Measurements from ENCODE around the gene RFX1. TPM values are rescaled to one million over a fixed set of nuclear protein-coding genes. Genes with fewer than 3 reads are reported as not detected.

The RFX1 gene
- total RNA-seq, 2 donors from 2014 or later = 17.1 to 24.3 TPM

DNA sequence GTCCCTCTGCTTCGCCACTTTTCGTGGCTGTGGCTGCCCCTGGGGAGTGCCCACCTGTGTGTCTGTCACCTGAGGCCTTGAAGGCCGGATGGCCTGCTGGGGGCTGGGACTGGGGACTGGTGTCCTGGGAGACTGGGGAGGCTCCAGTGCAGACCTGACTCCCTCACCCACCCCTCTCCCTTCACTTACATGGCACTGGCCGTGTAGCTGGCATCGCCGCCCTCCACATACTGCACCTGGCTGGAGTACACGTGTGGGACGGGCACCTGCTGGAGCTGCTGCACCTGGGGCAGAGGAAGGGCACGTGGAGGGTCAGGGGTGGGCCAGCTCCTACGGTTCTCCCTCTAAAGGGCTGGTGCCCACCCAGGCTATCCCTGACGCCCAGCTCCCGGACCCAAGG, 28.3 kb downstream of the RFX1 start:
- Mint-ChIP-seq H3K4me1 (peaks cover 10% of the 10 kb centered on the region), H3K27me3 (ENCODE audit: insufficient read depth) (no peaks in the 10 kb centered on the region), H3K4me3 (peak overlapping the region; percentile 45), H3K36me3 (ENCODE audit: low read depth) (peaks cover 37% of the 10 kb centered on the region), H3K9me3 (no peaks in the 10 kb centered on the region), H3K27ac (peak overlapping the region; percentile 75)
- Histone ChIP-seq H3K27me3 (ENCODE audit: control insufficient read depth, insufficient read depth, low read length, poor library complexity, severe bottlenecking) (no peaks in the 10 kb centered on the region), H3K9me3 (ENCODE audit: control insufficient read depth, low read length) (no peaks in the 10 kb centered on the region), H3K36me3 (ENCODE audit: control insufficient read depth, insufficient read depth, low read length) (peaks cover 11% of the 10 kb centered on the region), H3K4me3 (ENCODE audit: low read length) (no peak overlapping the region), H3K27ac (ENCODE audit: low read depth, low read length) (no peak overlapping the region), H3K9ac (ENCODE audit: extremely low read depth, low read length, poor library complexity, severe bottlenecking) (no peak overlapping the region), H3K4me1 (ENCODE audit: control insufficient read depth, insufficient read depth, low read length) (no peaks in the 10 kb centered on the region)
- WGBS, 2 experiments (ENCODE audit: insufficient coverage in 1 of 2, insufficient read length in 1 of 2) = 86 to 94% methylated on average over 9 to 12 of the region's 12 CpGs
- TF ChIP-seq, protein P1, sequence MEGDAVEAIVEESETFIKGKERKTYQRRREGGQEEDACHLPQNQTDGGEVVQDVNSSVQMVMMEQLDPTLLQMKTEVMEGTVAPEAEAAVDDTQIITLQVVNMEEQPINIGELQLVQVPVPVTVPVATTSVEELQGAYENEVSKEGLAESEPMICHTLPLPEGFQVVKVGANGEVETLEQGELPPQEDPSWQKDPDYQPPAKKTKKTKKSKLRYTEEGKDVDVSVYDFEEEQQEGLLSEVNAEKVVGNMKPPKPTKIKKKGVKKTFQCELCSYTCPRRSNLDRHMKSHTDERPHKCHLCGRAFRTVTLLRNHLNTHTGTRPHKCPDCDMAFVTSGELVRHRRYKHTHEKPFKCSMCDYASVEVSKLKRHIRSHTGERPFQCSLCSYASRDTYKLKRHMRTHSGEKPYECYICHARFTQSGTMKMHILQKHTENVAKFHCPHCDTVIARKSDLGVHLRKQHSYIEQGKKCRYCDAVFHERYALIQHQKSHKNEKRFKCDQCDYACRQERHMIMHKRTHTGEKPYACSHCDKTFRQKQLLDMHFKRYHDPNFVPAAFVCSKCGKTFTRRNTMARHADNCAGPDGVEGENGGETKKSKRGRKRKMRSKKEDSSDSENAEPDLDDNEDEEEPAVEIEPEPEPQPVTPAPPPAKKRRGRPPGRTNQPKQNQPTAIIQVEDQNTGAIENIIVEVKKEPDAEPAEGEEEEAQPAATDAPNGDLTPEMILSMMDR (conservative IDR thresholded peaks at IDR 0.05) = no peak
- no peak for DNase-seq

DNA sequence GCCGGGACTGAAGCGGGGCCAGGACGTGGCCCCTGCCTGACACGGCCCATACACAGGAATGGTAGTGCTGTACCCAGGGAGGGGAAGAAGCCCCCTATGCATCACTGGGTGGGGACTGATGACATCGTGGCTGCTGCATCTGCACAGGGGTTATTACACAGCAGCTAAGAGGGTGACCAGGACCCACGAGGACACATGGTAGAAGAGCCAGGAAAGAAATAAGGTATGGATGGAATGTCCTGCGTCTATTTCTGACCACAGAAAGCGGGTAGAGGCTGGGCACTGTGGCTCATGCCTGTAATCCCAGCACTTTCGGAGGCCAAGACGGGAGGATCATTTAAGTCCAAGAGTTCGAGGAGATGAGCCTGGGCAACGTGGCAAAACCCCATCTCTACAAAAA, 29.7 kb downstream of the RFX1 start:
- Histone ChIP-seq H3K4me1 (ENCODE audit: control insufficient read depth, insufficient read depth, low read length) (no peaks in the 10 kb centered on the region), H3K27me3 (ENCODE audit: control insufficient read depth, insufficient read depth, low read length, poor library complexity, severe bottlenecking) (no peaks in the 10 kb centered on the region), H3K36me3 (ENCODE audit: control insufficient read depth, insufficient read depth, low read length) (peaks cover 15% of the 10 kb centered on the region), H3K9me3 (ENCODE audit: control insufficient read depth, low read length) (no peaks in the 10 kb centered on the region), H3K4me3 (ENCODE audit: low read length) (no peak overlapping the region), H3K9ac (ENCODE audit: extremely low read depth, low read length, poor library complexity, severe bottlenecking) (no peak overlapping the region), H3K27ac (ENCODE audit: low read depth, low read length) (no peak overlapping the region)
- TF ChIP-seq, protein P1 (conservative IDR thresholded peaks at IDR 0.05) = no peak
- Mint-ChIP-seq H3K9me3 (no peaks in the 10 kb centered on the region), H3K4me1 (peaks cover 10% of the 10 kb centered on the region), H3K27me3 (ENCODE audit: insufficient read depth) (no peaks in the 10 kb centered on the region), H3K27ac (no peak overlapping the region), H3K36me3 (ENCODE audit: low read depth) (peaks cover 39% of the 10 kb centered on the region), H3K4me3 (no peak overlapping the region)
- DNase-seq = no peak
- 91 to 95% methylated on average over 9 to 12 of the region's 12 CpGs for WGBS, 2 experiments (ENCODE audit: insufficient coverage in 1 of 2, insufficient read length in 1 of 2)

DNA sequence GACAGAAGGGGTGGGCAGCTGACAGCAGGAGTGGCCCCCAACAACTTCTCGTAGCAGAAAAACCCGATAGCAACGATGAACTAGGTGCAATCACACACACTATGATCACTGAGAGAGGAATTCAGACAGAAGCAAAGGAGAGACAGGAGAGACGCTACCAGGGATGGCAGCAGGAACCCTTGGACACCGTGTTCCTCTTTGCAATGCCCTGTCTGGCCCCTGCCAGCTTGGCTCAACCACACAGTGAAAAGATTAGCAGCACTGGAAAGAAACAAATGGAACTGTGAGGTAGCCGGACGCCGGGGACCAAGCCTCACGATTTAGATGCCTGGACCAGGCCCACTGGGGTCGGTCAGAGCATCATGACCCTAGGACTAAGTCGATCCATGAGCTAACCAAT, 30.2 kb downstream of the RFX1 start:
- 91 to 98% methylated on average over 11 of the region's 11 CpGs for WGBS, 2 experiments (ENCODE audit: insufficient coverage in 1 of 2, insufficient read length in 1 of 2)

More for the DNA sequence above, 30.2 kb downstream of the RFX1 start:
- H3K4me3 ChIP-seq (ENCODE audit: low read length) = no peak overlapping the region
- DNase-seq = no peak
- no peaks in the 10 kb centered on the region for H3K9me3 Mint-ChIP-seq
- H3K36me3 Mint-ChIP-seq (ENCODE audit: low read depth) = peaks cover 43% of the 10 kb centered on the region
- no peak overlapping the region for H3K27ac Mint-ChIP-seq
- H3K4me1 ChIP-seq (ENCODE audit: control insufficient read depth, insufficient read depth, low read length) = no peaks in the 10 kb centered on the region
- H3K36me3 ChIP-seq (ENCODE audit: control insufficient read depth, insufficient read depth, low read length) = peaks cover 15% of the 10 kb centered on the region
- H3K27me3 Mint-ChIP-seq (ENCODE audit: insufficient read depth) = no peaks in the 10 kb centered on the region
- H3K9me3 ChIP-seq (ENCODE audit: control insufficient read depth, low read length) = no peaks in the 10 kb centered on the region
- peaks cover 10% of the 10 kb centered on the region for H3K4me1 Mint-ChIP-seq
- H3K9ac ChIP-seq (ENCODE audit: extremely low read depth, low read length, poor library complexity, severe bottlenecking) = no peak overlapping the region
- no peak overlapping the region for H3K27ac ChIP-seq (ENCODE audit: low read depth, low read length)
- no peak overlapping the region for H3K4me3 Mint-ChIP-seq
- no peaks in the 10 kb centered on the region for H3K27me3 ChIP-seq (ENCODE audit: control insufficient read depth, insufficient read depth, low read length, poor library complexity, severe bottlenecking)
- TF ChIP-seq, protein P1 (conservative IDR thresholded peaks at IDR 0.05) = no peak

Data from endodermal cell (in vitro differentiated cells).